Neural progenitor cell (in vitro differentiated cells): ENCODE data around the gene PIAS1. TPM values are rescaled to one million over a fixed set of nuclear protein-coding genes. Genes with fewer than 3 reads are reported as not detected.
A peak's percentile ranks its signal among the peaks of the same experiment; 100 is the strongest.

Experiments
- DNase-seq: peaks from one replicate; pipeline ENCODE4 v3.0.0-alpha.2; 2016; ENCODE audit warnings: low spot score
- H2AFZ ChIP-seq: fragments of 200-600 bp; sonication (generic); replicated peaks from 2 replicates; pipeline ENCODE4 v1.6.1; 2016; ENCODE audit warnings: antibody characterized with exemption
- H3F3A ChIP-seq: fragments of 200-600 bp; sonication (generic); 2 replicates; pipeline ENCODE4 v1.6.1; 2016; ENCODE audit warnings: antibody characterized with exemption, low read depth
- H3K27ac ChIP-seq: fragments of 200-600 bp; sonication (generic); 2 replicates; pipeline ENCODE4 v1.5.1; 2016; ENCODE audit warnings: mild to moderate bottlenecking
- H3K27me3 ChIP-seq: fragments of 200-600 bp; sonication (generic); 2 replicates; pipeline ENCODE4 v1.6.1; 2016; ENCODE audit warnings: mild to moderate bottlenecking, moderate library complexity
- H3K36me3 ChIP-seq: fragments of 200-600 bp; sonication (generic); 2 replicates; pipeline ENCODE4 v1.5.1; 2016
- H3K4me1 ChIP-seq: fragments of 200-600 bp; sonication (generic); 2 replicates; pipeline ENCODE4 v1.6.1; 2016; ENCODE audit warnings: mixed run types
- H3K4me2 ChIP-seq: fragments of 200-600 bp; sonication (generic); 2 replicates; pipeline ENCODE4 v1.6.1; 2016
- H3K4me3 ChIP-seq: fragments of 200-600 bp; sonication (generic); 2 replicates; pipeline ENCODE4 v1.5.1; 2016
- H3K79me2 ChIP-seq: fragments of 200-600 bp; sonication (generic); 2 replicates; pipeline ENCODE4 v1.6.1; 2016; ENCODE audit warnings: low read depth
- H3K9ac ChIP-seq: fragments of 200-600 bp; sonication (generic); 2 replicates; pipeline ENCODE4 v1.6.1; 2016
- H3K9me3 ChIP-seq: fragments of 200-600 bp; sonication (generic); 2 replicates; pipeline ENCODE4 v1.5.1; 2016; ENCODE audit warnings: low read depth
- H4K20me1 ChIP-seq: fragments of 200-600 bp; sonication (generic); 2 replicates; pipeline ENCODE4 v1.6.1; 2016; ENCODE audit warnings: low read depth
- H3K27ac Mint-ChIP-seq: 3 replicates; pipeline ENCODE4 v1.8.0; 2021; ENCODE audit warnings: mixed read lengths
- H3K27me3 Mint-ChIP-seq: 2 replicates; pipeline ENCODE4 v1.8.0; 2022; ENCODE audit warnings: low read depth, mild to moderate bottlenecking, inconsistent platforms, moderate library complexity, mixed read lengths; ENCODE audit not compliant: insufficient read depth
- H3K36me3 Mint-ChIP-seq: 3 replicates; pipeline ENCODE4 v1.8.0; 2021; ENCODE audit warnings: mixed read lengths
- H3K4me1 Mint-ChIP-seq: 3 replicates; pipeline ENCODE4 v1.8.0; 2021; ENCODE audit warnings: mixed read lengths
- H3K4me3 Mint-ChIP-seq: 3 replicates; pipeline ENCODE4 v1.8.0; 2021; ENCODE audit warnings: mild to moderate bottlenecking, moderate library complexity, mixed read lengths
- H3K9me3 Mint-ChIP-seq: 3 replicates; pipeline ENCODE4 v1.8.0; 2020; ENCODE audit warnings: mixed read lengths
- EZH2 ChIP-seq: fragments of 200-600 bp; sonication (generic); IDR thresholded peaks from 2 replicates; pipeline ENCODE4 v1.6.1; 2017; ENCODE audit warnings: antibody characterized with exemption, mild to moderate bottlenecking, moderate library complexity
- EZH2phosphoT487 ChIP-seq: fragments of 200-600 bp; sonication (generic); IDR thresholded peaks from 2 replicates; pipeline ENCODE4 v1.6.1; 2017; ENCODE audit warnings: antibody characterized with exemption
- total RNA-seq: library from RNA; depleted of rRNA; stranded (reverse); fragments of >200 nt; gene quantifications from 2 replicates; pipeline ENCODE4 v1.2.3, GENCODE V29; 2015; ENCODE audit warnings: low replicate concordance
- TF ChIP-seq, protein P1 (sequence below): fragments of 200-600 bp; sonication (generic); IDR thresholded peaks from 2 replicates; pipeline ENCODE4 v1.5.1; 2017; ENCODE audit warnings: antibody characterized with exemption, mild to moderate bottlenecking

Gene PIAS1
- total RNA-seq, 1 donor from 2014 or later = 34.6 TPM

DNA sequence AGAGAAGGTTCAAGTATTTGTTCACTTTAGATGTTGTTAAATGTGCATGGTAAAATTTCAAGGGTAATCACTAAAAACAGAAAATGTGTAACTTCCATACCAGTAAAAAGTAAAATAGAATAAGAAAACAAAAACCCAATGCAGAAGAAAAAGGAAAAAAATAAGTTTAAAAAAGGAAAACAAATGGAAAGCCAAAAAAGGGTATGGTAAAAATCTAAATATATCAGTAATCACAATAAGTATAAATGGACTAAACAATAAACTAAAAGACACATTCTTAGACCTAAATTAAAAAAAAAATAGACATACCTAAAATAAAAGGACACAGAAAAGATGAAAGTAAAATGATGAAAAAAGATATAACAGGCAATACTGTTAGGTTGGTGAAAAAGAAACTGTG, 184.9 kb downstream of the PIAS1 start:
- H3K79me2 ChIP-seq = no peaks in the 10 kb centered on the region
- H3K27me3 ChIP-seq = no peaks in the 10 kb centered on the region
- no peak overlapping the region for H3K4me2 ChIP-seq
- Mint-ChIP-seq H3K9me3 (peaks cover 21% of the 10 kb centered on the region), H3K27me3 (peaks cover 4% of the 10 kb centered on the region), H3K4me1 (peaks cover 16% of the 10 kb centered on the region), H3K27ac (no peak overlapping the region), H3K4me3 (no peak overlapping the region), H3K36me3 (no peaks in the 10 kb centered on the region)
- no peak for DNase-seq
- no peak for TF ChIP-seq EZH2
- no peak for TF ChIP-seq EZH2phosphoT487
- TF ChIP-seq, protein P1, sequence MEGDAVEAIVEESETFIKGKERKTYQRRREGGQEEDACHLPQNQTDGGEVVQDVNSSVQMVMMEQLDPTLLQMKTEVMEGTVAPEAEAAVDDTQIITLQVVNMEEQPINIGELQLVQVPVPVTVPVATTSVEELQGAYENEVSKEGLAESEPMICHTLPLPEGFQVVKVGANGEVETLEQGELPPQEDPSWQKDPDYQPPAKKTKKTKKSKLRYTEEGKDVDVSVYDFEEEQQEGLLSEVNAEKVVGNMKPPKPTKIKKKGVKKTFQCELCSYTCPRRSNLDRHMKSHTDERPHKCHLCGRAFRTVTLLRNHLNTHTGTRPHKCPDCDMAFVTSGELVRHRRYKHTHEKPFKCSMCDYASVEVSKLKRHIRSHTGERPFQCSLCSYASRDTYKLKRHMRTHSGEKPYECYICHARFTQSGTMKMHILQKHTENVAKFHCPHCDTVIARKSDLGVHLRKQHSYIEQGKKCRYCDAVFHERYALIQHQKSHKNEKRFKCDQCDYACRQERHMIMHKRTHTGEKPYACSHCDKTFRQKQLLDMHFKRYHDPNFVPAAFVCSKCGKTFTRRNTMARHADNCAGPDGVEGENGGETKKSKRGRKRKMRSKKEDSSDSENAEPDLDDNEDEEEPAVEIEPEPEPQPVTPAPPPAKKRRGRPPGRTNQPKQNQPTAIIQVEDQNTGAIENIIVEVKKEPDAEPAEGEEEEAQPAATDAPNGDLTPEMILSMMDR = no peak
- H3K27ac ChIP-seq = no peak overlapping the region
- H3K4me3 ChIP-seq = no peak overlapping the region
- peaks cover 12% of the 10 kb centered on the region for H3K4me1 ChIP-seq
- no peaks in the 10 kb centered on the region for H3K36me3 ChIP-seq
- H4K20me1 ChIP-seq = no peaks in the 10 kb centered on the region
- H3K9me3 ChIP-seq = peaks cover 5% of the 10 kb centered on the region
- no peaks in the 10 kb centered on the region for H3F3A ChIP-seq
- no peak overlapping the region for H2AFZ ChIP-seq
- no peak overlapping the region for H3K9ac ChIP-seq

DNA sequence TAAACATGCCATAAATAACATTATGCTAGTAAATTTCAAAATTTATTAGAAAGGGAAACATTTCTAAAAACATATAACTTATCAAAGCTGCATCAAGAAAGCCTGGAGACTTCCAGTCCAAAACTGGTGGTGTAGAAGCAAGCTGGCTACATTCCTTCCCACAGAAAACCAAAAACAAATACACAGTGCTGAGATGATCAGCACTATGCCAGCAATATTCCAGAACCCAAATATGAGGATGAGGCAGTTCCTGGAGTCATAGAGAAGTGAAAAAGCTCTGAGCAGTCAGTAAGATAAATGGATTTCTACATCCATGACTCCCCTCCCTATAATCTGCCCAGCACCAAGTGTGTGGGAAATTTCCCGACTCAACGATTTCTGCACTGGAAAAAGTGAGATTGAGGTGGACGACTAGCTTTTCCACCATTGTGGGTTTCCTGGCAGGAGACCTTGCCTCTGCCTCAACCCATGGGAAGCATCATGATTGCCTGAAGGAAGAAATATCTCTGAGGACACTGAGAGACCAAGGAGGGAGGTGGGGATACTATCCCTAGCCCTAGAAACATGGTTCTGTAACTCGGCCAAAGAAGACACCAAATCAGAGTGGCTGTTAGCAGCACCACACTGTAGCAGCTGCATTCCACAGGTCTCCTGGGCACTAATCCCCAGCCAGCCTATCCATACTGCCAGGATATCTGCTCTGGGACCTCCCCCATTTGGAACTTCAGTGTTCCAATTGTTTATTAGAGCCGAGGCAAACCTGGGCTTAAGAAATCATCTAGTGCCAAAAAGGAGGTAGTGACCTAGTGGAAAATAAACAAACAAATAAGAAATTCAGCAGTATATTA, 187.2 kb downstream of the PIAS1 start:
- peaks cover 10% of the 10 kb centered on the region for H3K4me1 Mint-ChIP-seq
- H3K36me3 ChIP-seq = no peaks in the 10 kb centered on the region

More for the DNA sequence above, 187.2 kb downstream of the PIAS1 start:
- Histone ChIP-seq H3K27ac (no peak overlapping the region), H3K9me3 (peaks cover 12% of the 10 kb centered on the region), H3K9ac (no peak overlapping the region), H3K79me2 (no peaks in the 10 kb centered on the region), H3K27me3 (no peaks in the 10 kb centered on the region), H4K20me1 (no peaks in the 10 kb centered on the region), H3K4me2 (peak overlapping the region; percentile 46), H3F3A (no peaks in the 10 kb centered on the region), H2AFZ (peak overlapping the region; percentile 91), H3K4me1 (peaks cover 11% of the 10 kb centered on the region), H3K4me3 (no peak overlapping the region)
- peaks cover 4% of the 10 kb centered on the region for H3K27me3 Mint-ChIP-seq
- H3K27ac Mint-ChIP-seq = peak overlapping the region; percentile 66
- H3K9me3 Mint-ChIP-seq = peaks cover 26% of the 10 kb centered on the region
- DNase-seq = peak; percentile 54
- no peak overlapping the region for H3K4me3 Mint-ChIP-seq
- TF ChIP-seq EZH2phosphoT487 = no peak
- TF ChIP-seq EZH2 = no peak
- TF ChIP-seq, protein P1 = no peak
- no peaks in the 10 kb centered on the region for H3K36me3 Mint-ChIP-seq

Other genes starting within 250 kb of the PIAS1 start
- 0.09 and 0.51 TPM in 2 replicates for gene SKOR1, start 228.8 kb upstream of the PIAS1 start, total RNA-seq
- gene RNU6-1, start 214.3 kb upstream of the PIAS1 start, total RNA-seq = not detected in 2 replicates
- 9.0 and 22.7 TPM in 2 replicates for gene CALML4, start 151.0 kb downstream of the PIAS1 start, total RNA-seq
- 24.4 and 41.9 TPM in 2 replicates for gene CLN6, start 175.4 kb downstream of the PIAS1 start, total RNA-seq
- gene FEM1B, start 223.4 kb downstream of the PIAS1 start, total RNA-seq = 57.2 and 80.0 TPM in 2 replicates